Left ventricle myocardium inferior (tissue), 1 donor: Measurements from ENCODE around the gene TEKT3. TPM values are rescaled to one million over a fixed set of nuclear protein-coding genes. Genes with fewer than 3 reads are reported as not detected.

ENCODE experiments used
- DNase-seq: peaks from one replicate; pipeline ENCODE4 v3.0.0-alpha.2; 2020
- H3K27ac ChIP-seq: fragments of 200-600 bp; replicated peaks from 2 replicates; pipeline ENCODE4 v1.8.0; 2021
- H3K27me3 ChIP-seq: fragments of 200-600 bp; 2 replicates; pipeline ENCODE4 v1.8.0; 2021; ENCODE audit warnings: low read depth
- H3K36me3 ChIP-seq: fragments of 200-600 bp; 2 replicates; pipeline ENCODE4 v1.8.0; 2021
- H3K4me1 ChIP-seq: fragments of 200-600 bp; 2 replicates; pipeline ENCODE4 v1.8.0; 2021
- H3K4me3 ChIP-seq: fragments of 200-600 bp; 2 replicates; pipeline ENCODE4 v1.8.0; 2021; ENCODE audit warnings: mild to moderate bottlenecking, moderate library complexity
- H3K9me3 ChIP-seq: fragments of 200-600 bp; replicated peaks from 2 replicates; pipeline ENCODE4 v1.8.0; 2021
- CTCF ChIP-seq: fragments of 200-600 bp; IDR thresholded peaks from 2 replicates; pipeline ENCODE4 v1.8.0; 2021; ENCODE audit warnings: antibody characterized with exemption, mild to moderate bottlenecking, borderline replicate concordance
- intact Hi-C: fragments of 100-400 bp; cut with micrococcal nuclease; formaldehyde crosslinking; loops from one replicate; pipeline ENCODE4 v1.11.0; 2022
- total RNA-seq: library from RNA; stranded (reverse); fragmentation: NEBNext Ultra II Directional; extraction: Animal tissue kit (Norgen Biotek cat#: 25700); gene quantifications from one replicate; pipeline ENCODE4 v1.2.1, GENCODE V29; 2021
- donor health status: DM: no; HTN: yes; CAD: no; lungs with severe emphysema.

TEKT3 gene
- total RNA-seq, 1 donor from 2014 or later, result 0.49 TPM

- no peak for DNase-seq
- Histone ChIP-seq H3K27ac (no peak overlapping the region), H3K4me3 (no peak overlapping the region), H3K36me3 (no peaks in the 10 kb centered on the region), H3K4me1 (peaks cover 58% of the 10 kb centered on the region), H3K9me3 (no peaks in the 10 kb centered on the region), H3K27me3 (no peaks in the 10 kb centered on the region)
- intact Hi-C loops, result no loop called here
- TF ChIP-seq CTCF, result no peak
Measured at GRCh38 chr17:15288859-15289258, 52.5 kb downstream of the TEKT3 start.

- no peaks in the 10 kb centered on the region for H3K36me3 ChIP-seq
- peak overlapping the region; percentile 22 for H3K4me3 ChIP-seq
- no peak for TF ChIP-seq CTCF
- H3K27ac ChIP-seq, result peak overlapping the region; percentile 58
- intact Hi-C loops, result no loop called here
- peaks cover 47% of the 10 kb centered on the region for H3K4me1 ChIP-seq
- peaks cover under 1% of the 10 kb centered on the region for H3K9me3 ChIP-seq
- no peaks in the 10 kb centered on the region for H3K27me3 ChIP-seq
- DNase-seq, result no peak
Measured at GRCh38 chr17:15287538-15288267, 53.7 kb downstream of the TEKT3 start.

- Histone ChIP-seq H3K9me3 (peaks cover 4% of the 10 kb centered on the region), H3K36me3 (no peaks in the 10 kb centered on the region), H3K27ac (no peak overlapping the region), H3K4me1 (peaks cover 39% of the 10 kb centered on the region), H3K27me3 (no peaks in the 10 kb centered on the region), H3K4me3 (no peak overlapping the region)
- DNase-seq, result no peak
- TF ChIP-seq CTCF, result no peak
- intact Hi-C loops, result no loop called here
Measured at GRCh38 chr17:15285466-15285865, 55.9 kb downstream of the TEKT3 start.

- peaks cover 33% of the 10 kb centered on the region for H3K4me1 ChIP-seq
- H3K36me3 ChIP-seq, result no peaks in the 10 kb centered on the region
- no peak for DNase-seq
- H3K4me3 ChIP-seq, result no peak overlapping the region
- no peak for TF ChIP-seq CTCF
- H3K27me3 ChIP-seq, result no peaks in the 10 kb centered on the region
- no peak overlapping the region for H3K27ac ChIP-seq
- intact Hi-C loops, result no loop called here
- peaks cover 4% of the 10 kb centered on the region for H3K9me3 ChIP-seq
Measured at GRCh38 chr17:15284537-15284936, 56.9 kb downstream of the TEKT3 start.

- intact Hi-C loops, result no loop called here
- no peak for DNase-seq
Measured at GRCh38 chr17:15284107-15284506, 57.3 kb downstream of the TEKT3 start.

More at GRCh38 chr17:15284107-15284506, 57.3 kb downstream of the TEKT3 start:
- Histone ChIP-seq H3K27ac (no peak overlapping the region), H3K36me3 (no peaks in the 10 kb centered on the region), H3K27me3 (no peaks in the 10 kb centered on the region), H3K4me3 (no peak overlapping the region), H3K4me1 (peaks cover 33% of the 10 kb centered on the region), H3K9me3 (peaks cover 4% of the 10 kb centered on the region)
- no peak for TF ChIP-seq CTCF
